ENCODE measurements around the gene BMI1.
A peak's percentile ranks its signal among the peaks of the same experiment; 100 is the strongest.

BMI1 gene

DNA sequence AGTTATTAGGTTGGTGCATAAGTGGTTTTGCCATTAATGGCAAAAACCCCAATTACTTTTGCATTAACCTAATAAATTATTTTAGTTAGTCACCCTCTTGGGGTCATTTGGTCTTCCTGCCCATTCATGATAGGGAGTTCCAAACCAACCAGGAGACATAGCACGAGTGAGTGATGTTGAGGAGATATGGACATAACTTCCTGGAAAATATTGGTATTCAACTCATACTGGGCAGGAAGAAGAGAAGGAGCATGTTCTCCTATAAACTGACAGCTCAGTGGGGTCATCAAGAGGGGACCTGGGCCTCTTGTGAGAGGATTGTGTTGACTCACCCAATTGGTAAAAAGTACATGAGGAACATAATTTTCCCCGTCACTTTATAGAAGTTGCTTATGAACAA is 48.1 kb downstream of the BMI1 start:
- DNase-seq, result no peak

DNA sequence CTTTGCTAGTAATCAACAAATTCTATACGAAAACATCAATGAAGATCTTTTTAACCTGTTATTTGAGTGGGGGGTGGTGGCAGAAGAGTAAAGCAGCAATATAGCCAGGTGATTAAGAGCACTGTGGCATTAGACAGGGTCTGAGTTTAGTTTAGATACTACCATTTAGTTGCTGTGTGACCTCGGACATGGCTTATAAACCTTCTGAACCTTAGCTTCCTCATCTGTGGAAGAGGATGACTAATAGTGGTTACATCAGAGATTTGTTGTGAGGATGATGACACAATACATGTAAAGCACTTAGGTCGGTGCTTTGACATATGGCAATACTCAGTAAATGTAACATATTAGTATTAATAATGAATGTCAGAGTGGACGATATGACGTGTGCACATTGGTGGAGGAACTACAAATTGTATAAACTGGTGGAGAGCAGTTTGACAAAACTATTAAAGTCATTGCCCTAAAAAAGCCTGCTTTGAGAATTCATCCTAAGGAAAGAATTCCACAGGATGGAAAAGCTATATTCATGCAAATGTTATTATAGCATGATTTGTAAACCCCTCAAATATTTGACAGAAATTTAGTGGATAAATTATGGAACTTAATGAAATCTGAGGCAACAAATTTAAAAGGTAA is 48.7 kb downstream of the BMI1 start:
- peak; percentile 62 for DNase-seq

DNA sequence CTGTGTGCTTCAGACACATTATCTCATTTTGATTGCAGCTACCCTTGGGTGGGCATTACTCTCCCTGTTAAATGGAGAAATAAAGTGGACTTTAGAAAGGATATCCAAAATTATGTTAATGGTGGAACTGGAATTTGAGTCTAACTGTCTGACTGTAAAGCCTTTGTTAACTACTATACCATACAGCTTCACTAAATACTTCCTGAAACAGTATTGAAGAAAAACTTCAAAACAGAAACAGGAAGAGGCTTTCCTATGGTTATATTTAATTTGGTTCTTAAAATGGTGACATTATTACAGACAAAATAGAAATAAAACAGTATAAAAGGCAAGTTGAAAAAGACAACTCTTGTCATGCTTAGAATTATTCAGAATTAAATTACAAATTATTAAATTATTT is 49.4 kb downstream of the BMI1 start:
- DNase-seq, result no peak

DNA sequence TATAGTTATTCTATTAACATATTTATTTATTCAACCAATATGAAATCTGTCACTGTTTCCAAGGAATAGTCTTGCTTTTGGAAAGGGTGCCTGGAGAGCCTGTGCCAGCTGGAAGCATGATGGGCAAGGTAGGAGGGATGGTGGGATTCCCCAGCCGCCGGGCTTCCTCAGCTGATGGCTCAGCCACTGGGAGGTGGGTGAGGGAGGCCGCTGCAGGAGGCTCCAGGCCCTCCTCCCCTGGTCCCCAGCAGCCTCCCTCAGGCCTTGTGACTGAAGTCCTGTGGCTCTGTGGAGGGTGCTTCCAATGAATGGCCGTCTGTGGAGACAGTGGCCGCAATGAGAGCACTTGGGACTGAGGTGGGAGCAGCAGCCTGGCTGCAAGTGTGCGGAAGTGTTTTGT is 51.4 kb downstream of the BMI1 start:
- DNase-seq, result no peak

DNA sequence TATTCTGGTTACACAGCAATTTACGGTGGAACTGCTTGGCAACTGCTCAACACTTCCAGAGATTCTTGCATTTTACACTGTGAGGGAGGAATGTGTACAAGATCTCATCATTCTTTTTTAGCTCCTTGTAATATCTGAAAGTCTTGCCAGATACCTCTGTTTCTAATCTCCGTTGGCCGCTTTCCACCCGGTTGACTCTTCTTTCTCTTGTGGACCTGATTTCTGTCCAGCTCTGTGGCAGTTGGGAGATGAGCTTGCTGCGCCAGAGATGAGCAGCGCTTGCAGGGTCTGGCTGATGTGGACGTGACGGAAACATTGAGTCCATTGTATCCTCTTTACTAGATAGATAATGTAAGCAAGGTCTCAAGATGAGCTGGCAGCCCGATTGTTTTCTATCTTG is 52.0 kb downstream of the BMI1 start:
- DNase-seq, result no peak

DNA sequence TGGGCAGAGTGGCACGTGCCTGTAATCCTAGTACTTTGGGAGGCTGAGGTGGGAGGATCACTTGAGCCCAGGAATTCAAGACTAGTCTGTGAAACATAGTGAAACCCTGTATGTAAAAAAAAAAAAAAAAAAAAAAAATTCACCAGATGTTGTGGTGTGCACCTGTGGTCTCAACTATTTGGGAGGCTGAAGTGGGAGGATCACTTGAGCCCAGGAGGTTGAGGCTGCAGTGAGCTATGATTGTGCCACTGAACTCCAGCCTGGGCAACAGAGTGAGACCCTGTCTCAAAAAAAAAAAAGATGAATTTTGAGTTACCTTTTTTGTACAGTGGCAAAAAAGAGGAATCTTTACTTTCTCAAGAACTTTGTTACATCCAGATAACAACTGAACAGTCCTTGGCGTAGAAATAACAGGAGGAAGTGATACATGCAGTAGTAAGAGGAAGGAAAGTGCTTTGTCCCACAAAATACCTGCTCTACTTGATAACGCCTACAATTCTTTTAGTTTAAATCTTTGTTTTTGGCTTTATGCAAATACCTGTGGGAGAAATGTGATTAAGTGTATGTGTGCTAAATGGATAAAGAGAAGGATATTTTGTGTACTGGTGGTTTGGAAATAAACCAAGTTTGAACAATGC is 53.7 kb downstream of the BMI1 start:
- no peak for DNase-seq

DNA sequence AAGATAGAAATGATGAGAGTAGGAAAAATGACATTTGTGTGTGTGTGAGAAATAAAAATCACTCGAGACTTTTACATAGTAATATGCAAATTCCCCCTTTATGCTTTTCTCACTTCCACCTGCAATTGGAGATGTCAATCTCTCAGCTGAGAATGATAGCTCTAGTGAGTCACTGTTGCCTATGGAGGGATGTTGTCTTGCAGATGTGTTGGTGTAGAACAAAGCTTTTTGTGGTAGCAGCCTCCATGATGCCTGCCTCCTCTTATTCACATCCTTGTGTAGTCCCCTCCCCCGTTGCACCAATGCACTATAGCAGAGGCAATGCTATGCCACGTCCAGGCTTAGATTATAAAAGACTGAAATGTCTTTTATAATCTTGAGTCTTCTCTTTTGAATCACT is 58.2 kb downstream of the BMI1 start:
- peak; percentile 32 for DNase-seq
